Hematopoietic multipotent progenitor cell treated with erythropoietin and hydrocortisone succinate and interleukin-3 and kit ligand, for 4 days (in vitro differentiated cells): Measurements from ENCODE around the gene SUGCT.
A peak's percentile ranks its signal among the peaks of the same experiment; 100 is the strongest.
"Not testable (repeated sequence)": the region's sequence is repeated elsewhere in the genome, so short reads cannot be mapped to it uniquely, and the experiment has no call there.

Source experiments
- DNase-seq: peaks from one replicate; pipeline ENCODE4 v3.0.0-alpha.2; 2015

Gene SUGCT

GRCh38 chr7:40644454-40645188 lies 509.8 kb downstream of the SUGCT start:
- DNase-seq, result peak; percentile 8

GRCh38 chr7:40645197-40645596 lies 510.4 kb downstream of the SUGCT start:
- DNase-seq, result no peak

- no peak for DNase-seq
These were observed 511.9 kb downstream of the SUGCT start for GRCh38 chr7:40646717-40647116.

GRCh38 chr7:40647719-40648118 lies 512.9 kb downstream of the SUGCT start:
- DNase-seq, result no peak

- DNase-seq, result no peak
These were observed 514.4 kb downstream of the SUGCT start for GRCh38 chr7:40649247-40649646.

- not testable (repeated sequence) for DNase-seq
These were observed 516.1 kb downstream of the SUGCT start for GRCh38 chr7:40650903-40651302.

- no peak for DNase-seq
These were observed 519.4 kb downstream of the SUGCT start for GRCh38 chr7:40654171-40654570.

- DNase-seq, result no peak
These were observed 520.6 kb downstream of the SUGCT start for GRCh38 chr7:40655426-40655825.

GRCh38 chr7:40656349-40656748 lies 521.5 kb downstream of the SUGCT start:
- no peak for DNase-seq

- no peak for DNase-seq
These were observed 523.9 kb downstream of the SUGCT start for GRCh38 chr7:40658729-40659128.

GRCh38 chr7:40659231-40659630 lies 524.4 kb downstream of the SUGCT start:
- DNase-seq, result no peak

GRCh38 chr7:40673285-40673684 lies 538.5 kb downstream of the SUGCT start:
- DNase-seq, result peak; percentile 38

GRCh38 chr7:40674316-40674715 lies 539.5 kb downstream of the SUGCT start:
- no peak for DNase-seq

GRCh38 chr7:40675741-40676140 lies 540.9 kb downstream of the SUGCT start:
- no peak for DNase-seq

GRCh38 chr7:40676221-40676620 lies 541.4 kb downstream of the SUGCT start:
- no peak for DNase-seq

- DNase-seq, result peak; percentile 49
These were observed 545.9 kb downstream of the SUGCT start for GRCh38 chr7:40680657-40681056.

- no peak for DNase-seq
These were observed 547.9 kb downstream of the SUGCT start for GRCh38 chr7:40682696-40683095.

- no peak for DNase-seq
These were observed 559.4 kb downstream of the SUGCT start for GRCh38 chr7:40694026-40694809.

- no peak for DNase-seq
These were observed 560.2 kb downstream of the SUGCT start for GRCh38 chr7:40694991-40695390.

GRCh38 chr7:40697653-40698052 lies 562.8 kb downstream of the SUGCT start:
- no peak for DNase-seq

- no peak for DNase-seq
These were observed 563.6 kb downstream of the SUGCT start for GRCh38 chr7:40698214-40698920.

- no peak for DNase-seq
These were observed 564.1 kb downstream of the SUGCT start for GRCh38 chr7:40698921-40699260.

GRCh38 chr7:40700653-40701421 lies 566.0 kb downstream of the SUGCT start:
- no peak for DNase-seq
